HG03108 (cell line): Measurements from ENCODE around the gene CD109.

ENCODE experiments used
- ATAC-seq: cut with Tn5 transposase; IDR thresholded peaks from one replicate; pipeline ENCODE4 v1.9.1; 2021; ENCODE audit warnings: moderate library complexity; ENCODE audit not compliant: unreplicated experiment

Gene CD109

GRCh38 chr6:73854998-73855718 is 159.2 kb downstream of the CD109 start:
- no peak for ATAC-seq

GRCh38 chr6:73857341-73857890 is 161.4 kb downstream of the CD109 start:
- ATAC-seq = no peak

- ATAC-seq = no peak
These were observed 162.4 kb downstream of the CD109 start for GRCh38 chr6:73858376-73858775.

GRCh38 chr6:73860303-73860702 is 164.3 kb downstream of the CD109 start:
- no peak for ATAC-seq

GRCh38 chr6:73866305-73866704 is 170.3 kb downstream of the CD109 start:
- ATAC-seq = no peak

GRCh38 chr6:73867411-73867810 is 171.4 kb downstream of the CD109 start:
- no peak for ATAC-seq

- ATAC-seq = no peak
These were observed 174.9 kb downstream of the CD109 start for GRCh38 chr6:73870907-73871306.

- no peak for ATAC-seq
These were observed 177.1 kb downstream of the CD109 start for GRCh38 chr6:73873081-73873480.
